Activated naive CD8-positive, alpha-beta T cell treated with anti-CD3 and anti-CD28 coated beads, Interleukin-2, amount 50 U/mL, for 24 hours (primary cell): Measurements from ENCODE around the gene SMIM5.
"Not testable (repeated sequence)": the region's sequence is repeated elsewhere in the genome, so short reads cannot be mapped to it uniquely, and the experiment has no call there.

ENCODE experiments used
- ATAC-seq: fragments of 150-1000 bp; cut with Tn5 transposase; one replicate; pipeline ENCODE4 v1.10.0; 2021
- DNase-seq: peaks from one replicate; pipeline ENCODE4 v3.0.0; 2021
- H3K27ac Mint-ChIP-seq: one replicate; pipeline ENCODE4 v1.8.0; 2021; ENCODE audit warnings: mild to moderate bottlenecking, mixed read lengths
- H3K27me3 Mint-ChIP-seq: one replicate; pipeline ENCODE4 v1.8.0; 2021; ENCODE audit warnings: mixed read lengths
- H3K36me3 Mint-ChIP-seq: one replicate; pipeline ENCODE4 v1.8.0; 2021; ENCODE audit warnings: low read depth, mixed read lengths
- H3K4me1 Mint-ChIP-seq: one replicate; pipeline ENCODE4 v1.8.0; 2021; ENCODE audit warnings: mixed read lengths
- H3K4me3 Mint-ChIP-seq: one replicate; pipeline ENCODE4 v1.8.0; 2021; ENCODE audit warnings: mild to moderate bottlenecking, moderate library complexity, mixed read lengths
- H3K9me3 Mint-ChIP-seq: one replicate; pipeline ENCODE4 v1.8.0; 2021; ENCODE audit warnings: mixed read lengths

Gene SMIM5, protein sequence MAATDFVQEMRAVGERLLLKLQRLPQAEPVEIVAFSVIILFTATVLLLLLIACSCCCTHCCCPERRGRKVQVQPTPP

DNA sequence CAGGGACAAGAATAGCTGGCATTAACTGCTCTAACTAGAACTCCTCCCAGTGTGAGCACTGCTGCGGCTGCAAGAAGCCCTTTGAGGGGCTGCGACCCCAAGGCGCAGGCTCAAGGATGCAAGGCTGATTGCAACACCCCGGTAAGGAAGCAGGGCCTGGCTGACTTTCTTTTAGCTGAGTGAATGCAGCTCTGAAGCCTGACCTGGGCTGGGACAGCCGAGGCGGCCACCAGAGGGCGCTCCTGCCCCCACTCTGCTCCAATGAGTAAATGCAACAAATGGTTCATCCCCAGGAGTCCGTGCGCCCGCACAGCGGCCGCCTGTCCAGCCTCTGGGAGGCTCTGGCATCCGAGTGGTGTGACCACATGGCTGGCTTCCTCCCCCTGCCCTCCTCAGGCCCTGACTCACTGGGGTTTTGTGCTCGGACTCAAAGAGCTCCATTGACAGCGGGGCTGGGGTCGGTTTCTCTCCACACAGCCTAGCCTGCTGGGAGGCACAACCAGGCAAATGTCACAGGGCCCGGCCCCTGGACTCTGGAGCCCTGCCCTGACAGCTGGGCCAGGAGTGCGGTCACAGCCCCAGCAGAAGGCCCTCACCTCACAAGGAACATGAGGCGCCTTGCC is at the start of gene SMIM5:
Gene SMIM5, plus strand, starts transcription at position 572 of the 623 bp plus-strand sequence. CDS start 6,768 bp downstream, outside the sequence.
- no peaks in the 10 kb centered on the region for H3K27me3 Mint-ChIP-seq
- no peak within 1 kb of the TSS for H3K4me3 Mint-ChIP-seq
- ATAC-seq (peak; percentile 70), DNase-seq (peak; percentile 90)
- peaks cover 3% of the 10 kb centered on the region for H3K4me1 Mint-ChIP-seq
- no peaks in the 10 kb centered on the region for H3K9me3 Mint-ChIP-seq
- H3K36me3 Mint-ChIP-seq: no peaks in the 10 kb centered on the region
- no peak within 1 kb of the TSS for H3K27ac Mint-ChIP-seq

DNA sequence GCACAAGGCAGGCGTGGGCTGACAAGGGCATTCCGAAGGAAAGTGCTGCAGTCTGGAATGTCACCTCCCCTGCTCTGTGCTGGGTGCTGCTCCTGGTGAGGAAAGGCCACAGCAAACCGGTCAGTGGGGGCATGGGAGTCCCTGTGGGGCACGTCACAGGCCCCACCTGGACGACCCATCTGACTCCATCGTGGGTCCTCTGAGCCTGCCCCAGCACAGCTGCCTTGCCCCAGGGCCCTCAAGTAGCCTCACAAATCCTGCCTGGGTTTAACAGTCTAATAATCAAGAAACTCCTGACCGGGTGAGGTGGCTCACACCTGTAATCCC is 48.4 kb upstream of the SMIM5 start:
- no peak for ATAC-seq
- Mint-ChIP-seq H3K36me3 (no peaks in the 10 kb centered on the region), H3K9me3 (no peaks in the 10 kb centered on the region), H3K27me3 (no peaks in the 10 kb centered on the region), H3K4me1 (peaks cover 14% of the 10 kb centered on the region), H3K4me3 (no peak overlapping the region), H3K27ac (no peak overlapping the region)
- DNase-seq: no peak

DNA sequence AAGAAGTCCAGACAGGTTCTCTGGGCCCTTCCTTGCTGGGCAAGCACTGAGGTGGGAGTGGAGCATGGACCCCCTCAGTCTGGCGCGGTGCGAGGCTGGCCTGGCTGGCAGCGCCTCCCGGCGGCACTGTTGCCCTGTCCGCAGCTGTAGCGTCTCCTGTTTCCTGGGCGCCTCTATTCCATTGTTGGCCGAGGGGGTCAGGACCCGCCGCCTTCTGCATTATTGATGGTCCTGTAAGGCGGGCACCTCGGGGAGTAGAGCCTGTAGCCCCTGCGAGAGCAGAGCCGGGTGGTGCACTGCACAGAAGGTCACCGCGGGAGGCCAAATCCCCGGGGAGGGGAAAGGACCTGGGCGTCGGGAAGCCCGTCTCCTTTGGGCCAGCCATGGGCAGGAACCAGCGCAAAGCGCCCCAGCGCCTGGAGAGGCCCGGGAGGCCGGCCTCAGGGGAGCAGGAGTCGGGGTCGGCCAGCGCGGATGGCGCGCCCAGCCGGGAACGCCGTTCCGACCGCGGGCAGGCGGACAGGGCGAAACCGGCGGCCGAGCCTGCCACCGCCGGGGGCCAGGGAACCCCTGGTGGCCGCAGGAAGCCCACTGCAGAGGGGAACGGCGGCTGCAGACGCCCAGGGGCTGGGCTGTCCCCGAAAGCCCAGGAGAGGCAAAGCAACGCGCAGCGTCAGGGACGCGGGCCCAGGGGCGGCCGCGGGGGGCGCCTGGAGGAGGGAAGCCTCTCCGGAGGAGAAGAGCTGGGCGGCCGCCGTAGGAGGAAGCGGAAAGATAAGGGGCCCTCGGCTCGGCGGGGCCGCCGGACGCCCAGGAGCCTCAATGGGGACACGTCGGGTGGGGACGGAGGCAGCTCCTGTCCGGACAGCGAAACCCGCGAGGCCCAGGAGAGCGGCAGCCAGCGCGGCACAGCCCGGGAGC is 45.3 kb upstream of the SMIM5 start, which contains the start of gene MYO15B:
Gene MYO15B, plus strand, starts transcription at position 126 of the 921 bp plus-strand sequence. Its CDS starts 258 bp downstream, at position 384.
- Mint-ChIP-seq H3K9me3 (no peaks in the 10 kb centered on the region), H3K4me3 (peak within 1 kb of the TSS; percentile 65), H3K27ac (no peak within 1 kb of the TSS), H3K27me3 (no peaks in the 10 kb centered on the region), H3K4me1 (peaks cover 7% of the 10 kb centered on the region), H3K36me3 (no peaks in the 10 kb centered on the region)
- ATAC-seq: peak; percentile 58
- peak; percentile 73 for DNase-seq

DNA sequence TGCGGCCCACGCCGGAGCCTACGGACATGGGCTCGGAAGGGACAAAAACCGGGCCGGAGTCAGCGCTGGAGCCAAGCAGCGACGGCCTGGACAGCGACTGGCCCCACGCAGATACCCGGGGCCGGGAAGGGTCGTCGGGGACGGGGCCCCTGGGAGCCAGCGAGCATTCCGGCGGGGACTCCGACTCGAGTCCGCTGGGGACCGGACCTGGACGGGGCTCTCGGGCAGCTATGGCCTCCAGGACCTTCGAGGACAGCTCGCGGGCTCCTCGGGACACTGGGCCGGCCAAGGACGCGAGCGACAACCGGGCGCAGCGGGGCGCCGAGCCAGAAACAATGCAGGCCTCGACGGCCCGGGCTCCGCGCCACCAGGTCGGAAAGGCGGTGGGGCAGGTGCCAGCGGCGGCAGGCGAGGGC is 44.6 kb upstream of the SMIM5 start:
- peak overlapping the region; percentile 65 for H3K4me3 Mint-ChIP-seq
- no peak for DNase-seq

DNA sequence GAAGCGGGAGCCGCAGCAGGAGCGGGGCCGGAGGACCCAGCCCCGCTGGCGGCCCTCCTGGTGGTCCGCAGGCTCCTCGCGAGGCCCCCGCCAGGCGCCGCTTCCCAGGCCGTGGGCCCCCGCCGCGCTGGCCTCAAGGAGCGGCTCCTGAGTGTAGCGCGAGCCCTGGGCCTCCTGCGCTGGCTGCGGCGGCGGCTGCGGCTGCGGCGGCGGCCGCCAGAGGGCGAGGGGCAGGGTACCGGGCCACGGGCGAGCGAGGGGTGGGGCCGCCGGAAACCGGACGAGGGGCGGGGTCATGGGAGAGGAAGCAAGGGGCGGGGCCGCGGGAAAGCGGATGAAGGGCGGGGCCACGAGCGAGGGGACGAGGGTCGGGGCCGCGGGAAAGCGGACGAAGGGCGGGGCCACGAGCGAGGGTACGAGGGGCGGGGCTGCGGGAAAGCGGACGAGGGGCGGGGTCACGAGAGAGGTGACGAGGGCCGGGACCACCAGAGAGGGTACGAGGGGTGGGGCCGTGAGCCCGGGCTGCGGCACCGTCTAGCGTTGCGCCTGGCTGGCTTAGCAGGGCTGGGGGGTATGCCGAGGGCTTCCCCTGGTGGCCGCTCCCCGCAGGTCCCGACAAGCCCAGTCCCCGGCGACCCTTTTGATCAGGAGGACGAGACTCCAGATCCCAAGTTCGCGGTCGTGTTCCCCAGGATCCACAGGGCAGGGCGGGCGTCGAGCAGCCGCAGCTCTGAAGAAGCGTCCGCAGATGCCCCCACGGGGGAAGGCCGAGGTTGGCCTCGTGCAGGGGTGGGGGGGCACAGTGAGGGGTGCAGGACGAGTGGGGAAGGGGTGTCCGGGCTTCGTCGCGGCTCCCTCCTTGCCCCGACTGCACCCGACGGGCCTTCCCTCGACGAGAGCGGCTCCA is 44.0 kb upstream of the SMIM5 start:
- Mint-ChIP-seq H3K27ac (no peak overlapping the region), H3K9me3 (no peaks in the 10 kb centered on the region), H3K27me3 (no peaks in the 10 kb centered on the region), H3K36me3 (no peaks in the 10 kb centered on the region), H3K4me1 (peaks cover 7% of the 10 kb centered on the region), H3K4me3 (peak overlapping the region; percentile 61)
- ATAC-seq: peak; percentile 83
- DNase-seq: peak; percentile 100

More for the DNA sequence above, 44.6 kb upstream of the SMIM5 start:
- Mint-ChIP-seq H3K27ac (no peak overlapping the region), H3K36me3 (no peaks in the 10 kb centered on the region), H3K4me1 (peaks cover 7% of the 10 kb centered on the region), H3K27me3 (no peaks in the 10 kb centered on the region), H3K9me3 (no peaks in the 10 kb centered on the region)
- ATAC-seq: peak; percentile 7

DNA sequence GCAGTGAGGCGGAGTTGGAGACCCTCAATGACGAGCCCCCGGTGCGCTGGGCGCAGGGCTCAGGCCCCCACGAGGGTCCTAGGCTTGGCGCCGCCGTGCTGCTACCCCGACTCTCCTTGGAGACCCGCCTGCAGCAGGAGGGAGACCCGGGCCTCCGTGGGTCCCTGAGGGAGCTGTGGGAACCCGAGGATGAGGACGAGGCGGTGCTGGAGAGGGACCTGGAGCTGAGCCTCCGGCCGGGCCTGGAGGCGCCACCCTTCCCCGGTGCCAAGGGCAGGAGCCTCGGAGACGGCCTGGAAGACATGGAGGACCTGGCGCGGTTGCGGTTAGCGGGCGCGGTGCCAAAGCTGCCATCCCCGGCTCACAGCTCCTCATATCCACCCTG is 43.3 kb upstream of the SMIM5 start:
- H3K36me3 Mint-ChIP-seq: no peaks in the 10 kb centered on the region
- peaks cover 7% of the 10 kb centered on the region for H3K4me1 Mint-ChIP-seq
- DNase-seq: no peak
- no peak for ATAC-seq
- peak overlapping the region; percentile 28 for H3K4me3 Mint-ChIP-seq
- H3K9me3 Mint-ChIP-seq: no peaks in the 10 kb centered on the region
- no peaks in the 10 kb centered on the region for H3K27me3 Mint-ChIP-seq
- no peak overlapping the region for H3K27ac Mint-ChIP-seq

DNA sequence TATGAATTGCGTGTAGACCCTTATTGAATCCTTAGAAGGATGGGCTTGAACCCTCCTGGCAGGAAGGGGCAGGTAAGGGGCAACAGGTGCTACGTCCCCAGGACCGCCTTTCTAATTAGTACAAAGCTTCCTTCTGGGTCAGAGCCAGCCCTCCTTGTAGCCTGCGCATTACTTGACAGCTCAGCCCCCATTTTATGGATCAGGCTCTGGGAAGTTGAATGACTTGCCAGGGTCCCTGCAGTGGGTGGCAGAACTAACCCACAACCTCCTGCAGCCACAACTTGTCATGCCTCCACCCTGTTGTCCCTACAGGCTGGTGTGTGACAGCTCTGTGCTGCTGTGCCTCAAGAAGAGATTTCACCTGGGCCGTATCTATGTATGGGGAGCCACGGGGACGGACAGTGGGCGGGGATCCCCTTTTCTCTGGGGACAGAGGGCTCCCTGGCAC is 42.9 kb upstream of the SMIM5 start:
- no peaks in the 10 kb centered on the region for H3K27me3 Mint-ChIP-seq
- H3K9me3 Mint-ChIP-seq: no peaks in the 10 kb centered on the region
- ATAC-seq: no peak
- DNase-seq: no peak
- peaks cover 7% of the 10 kb centered on the region for H3K4me1 Mint-ChIP-seq
- no peaks in the 10 kb centered on the region for H3K36me3 Mint-ChIP-seq
- H3K4me3 Mint-ChIP-seq: peak overlapping the region; percentile 28
- no peak overlapping the region for H3K27ac Mint-ChIP-seq

DNA sequence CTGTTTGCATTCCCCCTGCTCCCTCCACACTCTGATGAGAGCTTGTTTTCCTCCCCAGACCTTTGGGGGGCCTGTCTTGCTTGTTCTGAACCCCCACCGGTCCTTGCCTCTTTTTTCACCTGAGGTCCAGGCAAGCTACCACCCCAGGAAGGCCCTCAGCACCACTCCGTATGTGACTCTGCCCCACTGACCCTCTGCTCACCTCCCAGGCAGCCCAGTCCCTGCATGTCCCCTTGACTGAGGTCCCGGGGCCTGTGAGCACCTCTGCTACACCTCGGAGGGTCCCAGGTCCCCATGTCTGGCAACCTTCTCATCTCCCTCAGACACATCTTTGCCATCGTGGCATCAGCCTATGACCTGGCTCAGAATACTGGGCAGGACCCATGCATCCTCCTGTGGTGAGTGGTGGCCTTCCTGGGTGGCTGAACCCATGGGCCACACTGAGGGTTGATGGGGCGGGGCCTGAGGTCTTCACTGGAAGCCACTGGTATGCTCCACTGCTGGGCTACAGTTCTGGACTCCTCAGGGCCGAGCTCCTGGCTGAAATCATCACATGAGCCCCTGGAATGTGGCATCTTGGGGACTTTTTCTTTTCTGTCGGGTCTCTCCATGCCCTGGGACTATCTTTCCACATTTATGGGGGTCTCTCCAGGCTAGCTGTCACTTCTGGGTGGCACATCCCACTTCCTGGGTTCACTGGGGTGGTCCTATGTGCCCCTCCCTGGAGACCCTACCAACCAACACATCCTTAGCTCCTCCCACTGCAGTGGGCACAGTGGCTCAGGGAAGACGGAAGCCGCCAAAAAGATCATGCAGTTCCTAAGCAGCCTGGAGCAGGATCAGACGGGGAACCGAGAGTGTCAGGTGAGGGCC is 42.1 kb upstream of the SMIM5 start:
- Mint-ChIP-seq H3K27me3 (no peaks in the 10 kb centered on the region), H3K4me3 (no peak overlapping the region), H3K27ac (no peak overlapping the region), H3K36me3 (no peaks in the 10 kb centered on the region), H3K9me3 (no peaks in the 10 kb centered on the region), H3K4me1 (peaks cover 7% of the 10 kb centered on the region)
- DNase-seq: no peak
- no peak for ATAC-seq

DNA sequence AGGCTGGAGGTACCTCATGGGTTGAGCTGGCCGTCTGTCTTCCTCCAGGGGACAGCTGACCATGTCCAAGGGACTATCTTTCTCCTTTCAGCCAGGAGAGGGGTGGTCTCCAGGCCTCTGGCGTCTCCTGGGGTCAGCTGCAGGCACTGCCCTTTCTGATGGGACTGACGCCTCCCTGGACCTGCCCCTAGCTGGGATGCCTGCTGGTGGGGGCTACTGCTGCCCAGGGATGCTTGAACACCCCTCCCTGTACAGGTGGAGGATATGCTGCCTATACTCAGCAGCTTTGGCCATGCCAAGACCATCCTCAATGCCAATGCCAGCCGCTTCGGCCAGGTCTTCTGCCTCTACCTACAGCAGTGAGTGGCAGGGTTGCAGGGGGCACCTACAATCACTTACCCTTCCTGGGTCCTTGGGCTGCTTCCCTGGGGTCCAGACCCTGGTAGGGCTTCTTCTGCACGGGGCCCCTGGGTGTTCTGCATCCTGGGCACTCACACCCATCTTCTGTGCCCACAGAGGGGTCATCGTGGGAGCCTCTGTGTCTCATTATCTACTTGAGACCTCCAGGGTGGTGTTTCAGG is 41.4 kb upstream of the SMIM5 start:
- Mint-ChIP-seq H3K36me3 (no peaks in the 10 kb centered on the region), H3K9me3 (no peaks in the 10 kb centered on the region), H3K4me1 (peaks cover 7% of the 10 kb centered on the region), H3K27me3 (no peaks in the 10 kb centered on the region), H3K4me3 (no peak overlapping the region), H3K27ac (no peak overlapping the region)
- ATAC-seq: no peak
- no peak for DNase-seq

DNA sequence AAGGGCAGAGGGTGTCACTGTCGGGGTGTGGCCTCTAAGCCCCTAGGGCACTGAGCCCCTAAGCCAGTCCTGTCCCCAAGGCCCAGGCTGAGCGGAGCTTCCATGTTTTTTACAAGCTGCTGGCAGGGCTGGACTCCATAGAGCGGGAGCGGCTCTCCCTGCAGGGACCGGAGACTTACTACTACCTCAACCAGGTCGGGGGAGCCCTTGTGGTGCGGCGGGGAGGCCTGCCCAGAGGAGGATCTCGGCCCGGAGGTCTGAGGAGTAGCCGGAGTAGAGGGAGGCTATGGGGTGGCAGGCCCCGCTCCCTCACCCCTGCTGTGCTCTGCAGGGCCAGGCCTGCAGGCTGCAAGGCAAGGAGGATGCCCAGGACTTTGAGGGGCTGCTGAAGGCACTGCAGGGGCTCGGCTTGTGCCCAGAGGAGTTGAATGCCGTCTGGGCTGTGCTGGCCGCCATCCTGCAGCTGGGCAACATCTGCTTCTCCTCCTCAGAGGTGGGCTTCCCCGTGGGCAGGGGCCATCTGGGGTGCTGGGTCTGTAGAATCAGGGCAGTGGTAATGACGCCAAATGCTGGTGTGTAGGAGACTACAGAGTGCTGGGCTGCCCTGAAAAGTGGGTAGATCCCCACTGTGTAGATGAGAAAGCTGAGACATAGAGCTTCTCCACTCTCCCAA is 40.8 kb upstream of the SMIM5 start:
- no peak overlapping the region for H3K4me3 Mint-ChIP-seq
- H3K27ac Mint-ChIP-seq: no peak overlapping the region
- no peaks in the 10 kb centered on the region for H3K36me3 Mint-ChIP-seq
- no peaks in the 10 kb centered on the region for H3K27me3 Mint-ChIP-seq
- ATAC-seq (no peak), DNase-seq (no peak)
- H3K9me3 Mint-ChIP-seq: no peaks in the 10 kb centered on the region
- peaks cover 4% of the 10 kb centered on the region for H3K4me1 Mint-ChIP-seq

DNA sequence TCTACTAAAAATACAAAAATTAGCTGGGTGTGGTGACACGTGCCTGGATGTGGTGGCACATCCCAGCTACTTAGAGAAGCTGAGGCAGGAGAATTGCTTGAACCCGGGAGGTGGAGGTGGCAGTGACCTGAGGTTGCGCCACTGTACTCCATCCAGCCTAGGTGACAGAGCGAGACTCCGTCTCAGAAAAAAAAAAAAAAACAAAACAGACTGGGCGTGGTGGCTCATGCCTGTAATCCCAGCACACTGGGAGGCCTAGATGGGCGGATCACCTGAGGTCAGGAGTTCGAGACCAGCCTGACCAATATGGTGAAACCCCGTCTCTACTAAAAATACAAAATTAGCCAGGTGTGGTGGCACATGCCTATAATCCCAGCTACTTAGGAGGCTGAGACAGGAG is 39.8 kb upstream of the SMIM5 start:
- not testable (repeated sequence) for H3K27me3 Mint-ChIP-seq, H3K27ac Mint-ChIP-seq

DNA sequence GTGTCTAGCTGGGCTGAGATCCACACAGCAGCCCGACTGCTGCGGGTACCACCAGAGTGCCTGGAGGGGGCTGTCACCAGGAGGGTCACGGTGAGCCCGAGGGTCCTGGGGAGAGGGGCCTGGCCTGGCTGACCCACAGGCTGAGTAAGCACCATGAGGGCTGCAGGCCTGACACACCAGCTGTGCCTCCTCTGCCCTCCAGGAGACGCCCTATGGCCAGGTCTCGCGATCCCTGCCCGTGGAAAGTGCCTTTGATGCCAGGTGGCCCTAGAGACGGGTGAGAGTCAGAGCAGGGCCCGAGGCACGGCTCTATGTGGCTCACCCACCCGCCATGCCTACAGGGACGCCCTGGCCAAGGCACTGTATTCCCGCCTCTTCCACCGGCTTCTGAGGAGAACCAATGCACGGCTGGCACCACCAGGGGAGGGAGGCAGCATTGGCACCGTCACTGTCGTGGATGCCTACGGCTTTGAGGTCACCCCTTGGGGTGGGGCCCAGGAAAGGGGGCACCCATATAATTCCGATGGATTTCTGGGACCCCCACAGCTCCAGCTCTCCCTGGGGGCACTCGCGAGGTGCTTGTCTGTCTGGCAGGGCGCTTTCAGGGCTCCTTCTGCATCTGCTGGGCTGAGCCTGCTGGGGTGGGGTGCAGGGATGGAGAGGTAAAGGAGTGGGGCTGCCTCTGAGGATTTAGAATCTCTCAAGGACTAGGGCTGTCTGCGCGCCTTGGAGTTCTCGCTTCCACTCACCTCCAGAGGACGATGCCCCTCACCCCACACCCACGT is 38.5 kb upstream of the SMIM5 start:
- no peak overlapping the region for H3K4me3 Mint-ChIP-seq
- H3K27ac Mint-ChIP-seq: no peak overlapping the region
- no peaks in the 10 kb centered on the region for H3K36me3 Mint-ChIP-seq

More for the DNA sequence above, 39.8 kb upstream of the SMIM5 start:
- H3K4me3 Mint-ChIP-seq, ATAC-seq, H3K4me1 Mint-ChIP-seq, H3K9me3 Mint-ChIP-seq, DNase-seq, H3K36me3 Mint-ChIP-seq: not testable (repeated sequence)

More for the DNA sequence above, 38.5 kb upstream of the SMIM5 start:
- no peak for ATAC-seq
- Mint-ChIP-seq H3K27me3 (no peaks in the 10 kb centered on the region), H3K9me3 (no peaks in the 10 kb centered on the region), H3K4me1 (peaks cover 3% of the 10 kb centered on the region)
- DNase-seq: no peak
